Ishikawa (cell line): ENCODE results near the gene PGLYRP2.

ENCODE experiments used
- CEBPB ChIP-seq: IDR thresholded peaks from 2 replicates; pipeline ENCODE4 v1.6.1; 2012
- CREB1 ChIP-seq: IDR thresholded peaks from 2 replicates; pipeline ENCODE4 v1.6.1; 2012; ENCODE audit warnings: low read depth
- EP300 ChIP-seq: IDR thresholded peaks from 2 replicates; pipeline ENCODE4 v1.6.1; 2012; ENCODE audit warnings: borderline replicate concordance
- FOXM1 ChIP-seq: IDR thresholded peaks from 2 replicates; pipeline ENCODE4 v1.6.1; 2012; ENCODE audit warnings: low read depth, borderline replicate concordance
- NFIC ChIP-seq: IDR thresholded peaks from 2 replicates; pipeline ENCODE4 v1.6.1; 2012
- RAD21 ChIP-seq: IDR thresholded peaks from 2 replicates; pipeline ENCODE4 v1.6.1; 2012; ENCODE audit warnings: low read depth
- TAF1 ChIP-seq: IDR thresholded peaks from 2 replicates; pipeline ENCODE4 v1.6.1; 2012; ENCODE audit warnings: low read depth, mild to moderate bottlenecking
- TCF12 ChIP-seq: IDR thresholded peaks from 2 replicates; pipeline ENCODE4 v1.6.1; 2012; ENCODE audit warnings: low read depth
- TEAD4 ChIP-seq: IDR thresholded peaks from 2 replicates; pipeline ENCODE4 v1.6.1; 2012
- YY1 ChIP-seq: IDR thresholded peaks from 2 replicates; pipeline ENCODE4 v1.6.1; 2012; ENCODE audit warnings: low read depth
- ZBTB7A ChIP-seq: IDR thresholded peaks from 2 replicates; pipeline ENCODE4 v1.6.1; 2012; ENCODE audit warnings: low read depth
- TF ChIP-seq, protein P1 (sequence below): IDR thresholded peaks from 2 replicates; pipeline ENCODE4 v1.6.1; 2012
- TF ChIP-seq, protein P2 (sequence below): IDR thresholded peaks from 2 replicates; pipeline ENCODE4 v1.6.1; 2012; ENCODE audit warnings: low read depth, mild to moderate bottlenecking
- TF ChIP-seq, protein P3 (sequence below): IDR thresholded peaks from 2 replicates; pipeline ENCODE4 v1.6.1; 2012

DNA sequence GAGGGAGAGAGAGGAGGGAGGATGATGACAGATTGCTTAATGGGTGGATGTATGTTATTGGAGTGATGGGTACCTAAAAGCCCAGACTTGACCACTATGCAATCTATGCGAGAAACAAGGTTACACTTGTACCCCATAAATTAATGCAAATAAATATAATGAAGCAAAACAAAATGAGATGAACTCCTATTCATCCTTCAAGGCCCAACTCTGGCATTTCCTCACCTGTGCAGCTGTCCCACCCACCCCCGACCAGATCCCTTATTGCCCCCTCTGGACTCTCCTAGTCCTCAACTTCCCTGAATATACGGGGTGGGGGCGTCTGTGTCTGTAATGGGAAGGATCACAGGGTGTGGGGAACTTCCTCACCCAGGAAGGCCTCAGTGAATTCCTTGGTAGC lies 4.1 kb downstream of the PGLYRP2 start:
- TF ChIP-seq EP300 (no peak), NFIC (no peak), TEAD4 (no peak), TAF1 (no peak), CREB1 (no peak), FOXM1 (no peak), ZBTB7A (no peak), TCF12 (no peak), RAD21 (no peak), CEBPB (no peak), YY1 (no peak)
- TF ChIP-seq, protein P1, sequence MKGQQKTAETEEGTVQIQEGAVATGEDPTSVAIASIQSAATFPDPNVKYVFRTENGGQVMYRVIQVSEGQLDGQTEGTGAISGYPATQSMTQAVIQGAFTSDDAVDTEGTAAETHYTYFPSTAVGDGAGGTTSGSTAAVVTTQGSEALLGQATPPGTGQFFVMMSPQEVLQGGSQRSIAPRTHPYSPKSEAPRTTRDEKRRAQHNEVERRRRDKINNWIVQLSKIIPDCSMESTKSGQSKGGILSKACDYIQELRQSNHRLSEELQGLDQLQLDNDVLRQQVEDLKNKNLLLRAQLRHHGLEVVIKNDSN = no peak
- TF ChIP-seq, protein P2, sequence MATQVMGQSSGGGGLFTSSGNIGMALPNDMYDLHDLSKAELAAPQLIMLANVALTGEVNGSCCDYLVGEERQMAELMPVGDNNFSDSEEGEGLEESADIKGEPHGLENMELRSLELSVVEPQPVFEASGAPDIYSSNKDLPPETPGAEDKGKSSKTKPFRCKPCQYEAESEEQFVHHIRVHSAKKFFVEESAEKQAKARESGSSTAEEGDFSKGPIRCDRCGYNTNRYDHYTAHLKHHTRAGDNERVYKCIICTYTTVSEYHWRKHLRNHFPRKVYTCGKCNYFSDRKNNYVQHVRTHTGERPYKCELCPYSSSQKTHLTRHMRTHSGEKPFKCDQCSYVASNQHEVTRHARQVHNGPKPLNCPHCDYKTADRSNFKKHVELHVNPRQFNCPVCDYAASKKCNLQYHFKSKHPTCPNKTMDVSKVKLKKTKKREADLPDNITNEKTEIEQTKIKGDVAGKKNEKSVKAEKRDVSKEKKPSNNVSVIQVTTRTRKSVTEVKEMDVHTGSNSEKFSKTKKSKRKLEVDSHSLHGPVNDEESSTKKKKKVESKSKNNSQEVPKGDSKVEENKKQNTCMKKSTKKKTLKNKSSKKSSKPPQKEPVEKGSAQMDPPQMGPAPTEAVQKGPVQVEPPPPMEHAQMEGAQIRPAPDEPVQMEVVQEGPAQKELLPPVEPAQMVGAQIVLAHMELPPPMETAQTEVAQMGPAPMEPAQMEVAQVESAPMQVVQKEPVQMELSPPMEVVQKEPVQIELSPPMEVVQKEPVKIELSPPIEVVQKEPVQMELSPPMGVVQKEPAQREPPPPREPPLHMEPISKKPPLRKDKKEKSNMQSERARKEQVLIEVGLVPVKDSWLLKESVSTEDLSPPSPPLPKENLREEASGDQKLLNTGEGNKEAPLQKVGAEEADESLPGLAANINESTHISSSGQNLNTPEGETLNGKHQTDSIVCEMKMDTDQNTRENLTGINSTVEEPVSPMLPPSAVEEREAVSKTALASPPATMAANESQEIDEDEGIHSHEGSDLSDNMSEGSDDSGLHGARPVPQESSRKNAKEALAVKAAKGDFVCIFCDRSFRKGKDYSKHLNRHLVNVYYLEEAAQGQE = no peak
- TF ChIP-seq, protein P3, sequence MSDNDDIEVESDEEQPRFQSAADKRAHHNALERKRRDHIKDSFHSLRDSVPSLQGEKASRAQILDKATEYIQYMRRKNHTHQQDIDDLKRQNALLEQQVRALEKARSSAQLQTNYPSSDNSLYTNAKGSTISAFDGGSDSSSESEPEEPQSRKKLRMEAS = no peak
